B cell (primary cell): ENCODE data around the gene ABHD1. TPM values are rescaled to one million over a fixed set of nuclear protein-coding genes. Genes with fewer than 3 reads are reported as not detected.
A peak's percentile ranks its signal among the peaks of the same experiment; 100 is the strongest.

Source experiments
- ATAC-seq: fragments of 200-7000 bp; cut with Tn5 transposase; one replicate; pipeline ENCODE4 v1.10.0; 2021; ENCODE audit warnings: low read depth, mild to moderate bottlenecking, moderate number of reproducible peaks, moderate library complexity
- CTCF ChIA-PET: fragments of 350-600 bp; sonication (Branson Sonifier 250); formaldehyde crosslinking; loops from one replicate; lab custom pipeline; 2021; ENCODE audit warnings: antibody characterized with exemption, inconsistent platforms; lab: Charles Lee
- POLR2A ChIA-PET: fragments of 350-600 bp; sonication (Branson Sonifier 250); formaldehyde crosslinking; loops from one replicate; lab custom pipeline; 2021; ENCODE audit warnings: antibody characterized with exemption; lab: Charles Lee
- DNase-seq: peaks from one replicate; pipeline ENCODE4 v3.0.0; 2013
- H2AFZ ChIP-seq: 2 replicates; pipeline ENCODE4 v1.6.1; 2012; ENCODE audit warnings: mild to moderate bottlenecking, low read depth, low read length; ENCODE audit not compliant: insufficient read depth, poor library complexity, severe bottlenecking
- H3K27ac ChIP-seq, 2 donors: 1 replicate in 1 of 2; 2 replicates in 1 of 2; pipeline ENCODE4 v1.5.1; 2012 to 2013; ENCODE audit warnings: low read length in 2 of 2, mild to moderate bottlenecking in 2 of 2, moderate library complexity in 1 of 2
- H3K27me3 ChIP-seq, 4 experiments: fragments of 200-600 bp in 1 of 4; sonication (generic) in 1 of 4; replicated peaks in 1 of 4; 1 replicate in 2 of 4; 2 replicates in 2 of 4; pipeline versions ENCODE4 v1.6.1 to v1.7.0; 2013 to 2016; ENCODE audit warnings: low read length in 3 of 4, mild to moderate bottlenecking in 2 of 4, mixed read lengths in 1 of 4, moderate library complexity in 1 of 4; ENCODE audit not compliant: insufficient read depth in 4 of 4, control insufficient read depth in 3 of 4; ENCODE audit errors: control extremely low read depth in 1 of 4
- H3K36me3 ChIP-seq, 2 experiments: replicated peaks in 1 of 2; 1 replicate in 1 of 2; 2 replicates in 1 of 2; pipeline versions ENCODE4 v1.6.1 to v1.7.1; 2013; ENCODE audit warnings: low read length in 1 of 2; ENCODE audit not compliant: insufficient read depth in 2 of 2, control insufficient read depth in 1 of 2; ENCODE audit errors: control extremely low read depth in 1 of 2, extremely low read depth in 1 of 2
- H3K4me1 ChIP-seq, 2 donors: fragments of 200-600 bp in 1 of 2; sonication (generic) in 1 of 2; 1 replicate in 1 of 2; 2 replicates in 1 of 2; pipeline versions ENCODE4 v1.5.1 to v1.6.1; 2013 to 2017; ENCODE audit warnings: low read length in 2 of 2; ENCODE audit not compliant: control insufficient read depth in 2 of 2, insufficient read depth in 2 of 2
- H3K4me2 ChIP-seq: replicated peaks from 2 replicates; pipeline ENCODE3; 2012; ENCODE audit warnings: mild to moderate bottlenecking, low read depth, low read length; ENCODE audit not compliant: poor library complexity, severe bottlenecking
- H3K4me3 ChIP-seq, 5 experiments: fragments of 200-600 bp in 1 of 5; sonication (generic) in 1 of 5; 1 replicate in 3 of 5; 2 replicates in 2 of 5; pipeline versions ENCODE4 v1.5.1 to v1.7.0; 2011 to 2016; ENCODE audit warnings: low read length in 4 of 5, mild to moderate bottlenecking in 4 of 5, low read depth in 2 of 5, control low read depth in 1 of 5, moderate library complexity in 1 of 5; ENCODE audit not compliant: insufficient read depth in 1 of 5; ENCODE audit errors: control extremely low read depth in 1 of 5, extremely low read depth in 1 of 5
- H3K79me2 ChIP-seq: fragments of 200-600 bp; sonication (generic); one replicate; pipeline ENCODE4 v1.6.0; 2016; ENCODE audit warnings: low read length; ENCODE audit not compliant: control insufficient read depth, insufficient read depth
- H3K9ac ChIP-seq: fragments of 200-600 bp; sonication (generic); 2 replicates; pipeline ENCODE4 v1.6.1; 2017; ENCODE audit warnings: mild to moderate bottlenecking, low read length, moderate library complexity
- H3K9me3 ChIP-seq, 3 donors: one replicate each; pipeline versions ENCODE4 v1.6.1 to v1.7.1; 2013; ENCODE audit warnings: low read length in 2 of 3; ENCODE audit not compliant: control insufficient read depth in 2 of 3, insufficient read depth in 1 of 3; ENCODE audit errors: control extremely low read depth in 1 of 3
- H4K20me1 ChIP-seq: 2 replicates; pipeline ENCODE4 v1.6.0; 2012; ENCODE audit warnings: mild to moderate bottlenecking, low read length; ENCODE audit not compliant: insufficient read depth, control insufficient read depth, poor library complexity, severe bottlenecking
- H3K27ac Mint-ChIP-seq: one replicate; pipeline ENCODE4 v1.8.0; 2021; ENCODE audit warnings: mixed read lengths
- H3K27me3 Mint-ChIP-seq: one replicate; pipeline ENCODE4 v1.8.0; 2021; ENCODE audit warnings: mixed read lengths
- H3K4me1 Mint-ChIP-seq: one replicate; pipeline ENCODE4 v1.8.0; 2021; ENCODE audit warnings: mixed read lengths
- H3K4me3 Mint-ChIP-seq: one replicate; pipeline ENCODE4 v1.8.0; 2021; ENCODE audit warnings: mixed read lengths
- H3K9me3 Mint-ChIP-seq: one replicate; pipeline ENCODE4 v1.8.0; 2022; ENCODE audit warnings: mixed read lengths; ENCODE audit not compliant: insufficient read depth
- CTCF ChIP-seq: fragments of 200-600 bp; IDR thresholded peaks from one replicate; pipeline ENCODE4 v1.8.0; 2022; ENCODE audit warnings: antibody characterized with exemption, mild to moderate bottlenecking
- EZH2 ChIP-seq: IDR thresholded peaks from 2 replicates; pipeline ENCODE4 v1.6.1; 2012; ENCODE audit warnings: borderline replicate concordance, low read depth, mild to moderate bottlenecking, moderate library complexity, low read length; ENCODE audit not compliant: insufficient read depth, poor library complexity, severe bottlenecking
- WGBS: methylation state at CpG from one replicate; pipeline ENCODE4 v1.1.5; 2013; ENCODE audit warnings: missing lambda C conversion rate; ENCODE audit not compliant: insufficient coverage; 5-methylcytosine and 5-hydroxymethylcytosine counted together
- intact Hi-C: fragments of 100-400 bp; cut with micrococcal nuclease; formaldehyde crosslinking; loops from one replicate; pipeline ENCODE4 v1.10.0; 2022
- polyA plus RNA-seq: library from polyadenylated mRNA; depleted of rRNA; stranded (reverse); fragments of >200 nt; gene quantifications from 2 replicates; pipeline ENCODE4 v1.2.3, GENCODE V29; 2012
- total RNA-seq, 2 donors: library from RNA; stranded (reverse); fragments of 120-200 nt in 1 of 2; gene quantifications; 1 replicate in 1 of 2; 2 replicates in 1 of 2; pipeline versions ENCODE4 v1.2.3 to v1.2.4, GENCODE V29; 2013 to 2022

Gene ABHD1
- total and polyA plus RNA-seq, 2 donors (not counting 1 experiment from before 2014, with no cell fraction given): 1.5 to 2.7 TPM

- ATAC-seq (no peak), DNase-seq (no peak)
- TF ChIP-seq CTCF (no peak), EZH2 (no peak)
- Histone ChIP-seq H3K4me1 (peaks cover 26 to 38% of the 10 kb centered on the region in 2 donors), H3K9me3 (no peaks in the 10 kb centered on the region), H3K79me2 (peaks cover 4% of the 10 kb centered on the region), H3K27me3 (peaks cover 0 to 4% (median under 1%) of the 10 kb centered on the region in 4 experiments), H3K4me2 (no peak overlapping the region), H3K36me3 (no peaks in the 10 kb centered on the region), H4K20me1 (no peaks in the 10 kb centered on the region), H3K4me3 (no peak overlapping the region), H3K9ac (no peak overlapping the region), H2AFZ (no peak overlapping the region), H3K27ac (no peak overlapping the region)
- CTCF ChIA-PET: interaction anchor here (0.6 to 4.7 kb wide), 5 partner anchors 11 to 195 kb away, joined by 3 to 27 read pairs (median 3); partner anchors contain the start of gene AGBL5
- H3K27me3 Mint-ChIP-seq: no peaks in the 10 kb centered on the region
- H3K27ac Mint-ChIP-seq: peak overlapping the region; percentile 46
- no peaks in the 10 kb centered on the region for H3K9me3 Mint-ChIP-seq
- intact Hi-C loops: loop anchor here (5.0 to 10.0 kb wide), 4 partner anchors 122 to 1790 kb away; partner anchors contain the start of genes ASXL2, CENPA and TRMT61B
- peak overlapping the region; percentile 91 for H3K4me3 Mint-ChIP-seq
- POLR2A ChIA-PET: interaction anchor here (1.2 kb wide), 1 partner anchor 33 kb away, joined by 3 read pairs; the partner anchor contains the start of gene AGBL5
- peaks cover 28% of the 10 kb centered on the region for H3K4me1 Mint-ChIP-seq
- WGBS: 98% methylated on average over 4 of the region's 6 CpGs
Observed at GRCh38 chr2:27084297-27085061, 39.1 kb upstream of the ABHD1 start.
